Uterus (tissue), 2 donors: ENCODE measurements around the gene CD300LG.

Experiments used
- POLR2A ChIP-seq, 2 donors: fragments of 450-650 bp; IDR thresholded peaks; one replicate each; pipeline ENCODE4 v1.6.1; 2016; ENCODE audit warnings: antibody characterized with exemption in 2 of 2, mild to moderate bottlenecking in 1 of 2, moderate library complexity in 1 of 2
- TF ChIP-seq, protein P1 (sequence below), 4 experiments: fragments of 200-600 bp in 2 of 4; fragments of 450-650 bp in 2 of 4; sonication (generic) in 2 of 4; IDR thresholded peaks; one replicate each; pipeline ENCODE4 v1.5.1; 2016 to 2019; ENCODE audit warnings: antibody characterized with exemption in 4 of 4, mild to moderate bottlenecking in 2 of 4, moderate library complexity in 1 of 4

DNA sequence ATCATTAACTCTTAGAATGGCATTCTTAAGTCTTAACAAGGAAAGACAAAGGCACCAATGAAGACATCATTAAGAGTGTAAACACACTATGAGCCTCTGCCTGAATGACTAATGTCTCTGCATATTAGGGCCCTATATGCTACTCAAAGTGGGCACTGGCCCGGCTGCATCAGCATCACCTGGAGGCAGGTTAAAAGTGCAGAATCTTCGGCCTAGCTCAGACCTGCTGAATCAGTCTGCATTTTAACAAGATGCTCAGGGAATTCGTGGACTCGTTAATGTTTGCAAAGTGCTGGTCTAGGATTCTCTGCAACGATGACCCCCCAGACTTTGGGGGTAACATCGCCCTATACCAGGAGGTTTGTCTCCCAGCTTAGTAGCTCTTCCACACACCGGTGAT, 20.8 kb upstream of the CD300LG start:
- TF ChIP-seq, protein P1, sequence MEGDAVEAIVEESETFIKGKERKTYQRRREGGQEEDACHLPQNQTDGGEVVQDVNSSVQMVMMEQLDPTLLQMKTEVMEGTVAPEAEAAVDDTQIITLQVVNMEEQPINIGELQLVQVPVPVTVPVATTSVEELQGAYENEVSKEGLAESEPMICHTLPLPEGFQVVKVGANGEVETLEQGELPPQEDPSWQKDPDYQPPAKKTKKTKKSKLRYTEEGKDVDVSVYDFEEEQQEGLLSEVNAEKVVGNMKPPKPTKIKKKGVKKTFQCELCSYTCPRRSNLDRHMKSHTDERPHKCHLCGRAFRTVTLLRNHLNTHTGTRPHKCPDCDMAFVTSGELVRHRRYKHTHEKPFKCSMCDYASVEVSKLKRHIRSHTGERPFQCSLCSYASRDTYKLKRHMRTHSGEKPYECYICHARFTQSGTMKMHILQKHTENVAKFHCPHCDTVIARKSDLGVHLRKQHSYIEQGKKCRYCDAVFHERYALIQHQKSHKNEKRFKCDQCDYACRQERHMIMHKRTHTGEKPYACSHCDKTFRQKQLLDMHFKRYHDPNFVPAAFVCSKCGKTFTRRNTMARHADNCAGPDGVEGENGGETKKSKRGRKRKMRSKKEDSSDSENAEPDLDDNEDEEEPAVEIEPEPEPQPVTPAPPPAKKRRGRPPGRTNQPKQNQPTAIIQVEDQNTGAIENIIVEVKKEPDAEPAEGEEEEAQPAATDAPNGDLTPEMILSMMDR (IDR thresholded peaks at IDR 0.05) = no peak
- TF ChIP-seq POLR2A (IDR thresholded peaks at IDR 0.05) = no peak
